Heart left ventricle (tissue), 16 donors: ENCODE measurements around the gene SNX15. TPM values are rescaled to one million over a fixed set of nuclear protein-coding genes. Genes with fewer than 3 reads are reported as not detected.
"Not testable (repeated sequence)": the region's sequence is repeated elsewhere in the genome, so short reads cannot be mapped to it uniquely, and the experiment has no call there.

Experiments used
- ATAC-seq, 4 donors: fragments of 200-7000 bp; cut with Tn5 transposase; one replicate each; pipeline ENCODE4 v1.9.1; 2020 to 2022; ENCODE audit warnings: moderate library complexity in 4 of 4, mild to moderate bottlenecking in 3 of 4, moderate number of reproducible peaks in 1 of 4
- DNase-seq, 5 donors: peaks; one replicate each; pipeline ENCODE4 v3.0.0-alpha.2; 2020
- H3K27ac ChIP-seq, 12 donors: fragments of 200-600 bp; sonication (generic) in 4 of 12; one replicate each; pipeline versions ENCODE4 v1.5.0 to v1.8.0; 2016 to 2022; ENCODE audit warnings: mild to moderate bottlenecking in 2 of 12
- H3K27me3 ChIP-seq, 9 donors: fragments of 200-600 bp; sonication (generic) in 2 of 9; one replicate each; pipeline versions ENCODE4 v1.5.1 to v1.8.0; 2016 to 2022; ENCODE audit warnings: mild to moderate bottlenecking in 3 of 9
- H3K36me3 ChIP-seq, 9 donors: fragments of 200-600 bp; sonication (generic) in 2 of 9; one replicate each; pipeline versions ENCODE4 v1.5.0 to v1.8.0; 2018 to 2022; ENCODE audit warnings: mild to moderate bottlenecking in 2 of 9
- H3K4me1 ChIP-seq, 12 donors: fragments of 200-600 bp; sonication (generic) in 4 of 12; one replicate each; pipeline versions ENCODE4 v1.5.0 to v1.8.0; 2016 to 2022; ENCODE audit warnings: mild to moderate bottlenecking in 3 of 12
- H3K4me3 ChIP-seq, 12 donors: fragments of 200-600 bp; sonication (generic) in 4 of 12; one replicate each; pipeline versions ENCODE4 v1.5.0 to v1.8.0; 2017 to 2022; ENCODE audit warnings: mild to moderate bottlenecking in 9 of 12, moderate library complexity in 4 of 12
- H3K9me3 ChIP-seq, 12 donors: fragments of 200-600 bp; sonication (generic) in 4 of 12; one replicate each; pipeline versions ENCODE4 v1.5.0 to v1.8.0; 2016 to 2022; ENCODE audit warnings: mild to moderate bottlenecking in 1 of 12
- CTCF ChIP-seq, 12 donors: fragments of 200-600 bp; sonication (generic) in 4 of 12; IDR thresholded peaks; one replicate each; pipeline versions ENCODE4 v1.5.0 to v1.8.0; 2018 to 2022; ENCODE audit warnings: antibody characterized with exemption in 12 of 12, mild to moderate bottlenecking in 5 of 12
- POLR2A ChIP-seq, 2 donors: fragments of 450-650 bp; IDR thresholded peaks; one replicate each; pipeline ENCODE4 v1.6.1; 2017; ENCODE audit warnings: antibody characterized with exemption in 2 of 2, mild to moderate bottlenecking in 2 of 2, moderate library complexity in 2 of 2
- whole genome bisulfite sequencing, 4 donors: extraction: QIAGEN DNeasy Blood & Tissue Kit in 2 of 4; methylation state at CpG; one replicate each; pipeline versions ENCODE4 v1.1.5 to v1.1.7; 2013 to 2018; 5-methylcytosine and 5-hydroxymethylcytosine counted together
- intact Hi-C, 10 donors: fragments of 100-400 bp; cut with DNase I; formaldehyde crosslinking; loops; one replicate each; pipeline versions ENCODE4 v1.11.1 to v1.14.2; 2022
- long read RNA-seq, 3 donors: library from polyadenylated mRNA; unstranded; transcript quantifications; one replicate each; pipeline ENCODE4 v2.0.0, GENCODE V29; 2020 to 2021
- polyA plus RNA-seq, 2 donors: library from polyadenylated mRNA; stranded (reverse); fragments of 200-250 nt; gene quantifications; one replicate each; pipeline ENCODE4 v1.2.3, GENCODE V29; 2013
- total RNA-seq, 9 donors: library from RNA; depleted of rRNA in 2 of 9; stranded (reverse); fragments of >200 nt in 2 of 9; fragmentation: NEBNext Ultra II Directional in 3 of 9; extraction: Animal tissue kit (Norgen Biotek cat#: 25700) in 3 of 9; gene quantifications; one replicate each; pipeline versions ENCODE4 v1.1.0 to v1.2.4, GENCODE V29; 2016 to 2023
- donor health status: ischemic (EF 13 %, LVEDD 7.1; RV severe dilation, severe dysfunction).
- donor health status: healthy with polysubstance abuse.
- donor health status: DM: no; HTN: yes; CAD: no.
- donor health status: DM: no; HTN: no; CAD: no.
- donor health status: ischemic (EF 25% LVEDD 6.9; RV normal size, moderate dysfunction).
- donor health status: ischemic (EF 25% LVEDD 5.7; RV mildly dilated, moderate dysfunction).
- donor health status: healthy.
- donor health status: DM: yes; HTN: yes; CAD: no.
- donor health status: ischemic (EF 35%, LVEDD 5.7; RV mildly dilated, moderate dysfunction).
- donor health status: nonischemic (EF 11% LVEDD 7.7; RV severe dilation, severe dysfunction).
- donor health status: DM: yes; HTN: yes; CAD: no.
- donor health status: PGD.
- donor health status: ischemic (EF 29% LVEDD 5.4; RV normal size, mild dysfunction).
- donor health status: nonischemic (EF 23%, LVEDD 6.1; RV moderate dilation, normal function).

SNX15 gene
- total RNA-seq (10 to 100 TPM; 12.7 to 33.0 (median 17.9) TPM), polyA plus RNA-seq (10 to 100 TPM; 14.8 to 29.5 TPM)
- long read RNA-seq, donor 1, transcript SNX15-202 (8 exons, 1,939 nt) = major isoform, 16 of 17 reads
- long read RNA-seq, donor 1, partial matches to known transcripts = 1 of 17 reads
- long read RNA-seq, donor 1, other reads (novel, unspliced or antisense) = 0 of 17 reads
- long read RNA-seq, donor 2, transcript SNX15-202 (8 exons, 1,939 nt) = major isoform, 16 of 20 reads
- long read RNA-seq, donor 2, partial matches to known transcripts = 0 of 20 reads
- long read RNA-seq, donor 2, other reads (novel, unspliced or antisense) = 0 of 20 reads
- long read RNA-seq, donor 3, transcript SNX15-202 (8 exons, 1,939 nt) = major isoform, 16 of 18 reads
- long read RNA-seq, donor 3, partial matches to known transcripts = 1 of 18 reads
- long read RNA-seq, donor 3, other reads (novel, unspliced or antisense) = 1 of 18 reads

GRCh38 chr11:65027213-65028067 lies at the start of gene SNX15:
Gene SNX15 (plus strand): TSS chr11:65027439. CDS start chr11:65027538, 99 bp downstream.
- DNase-seq = peak; percentile 94 to 95 (median 95)
- H3K4me3 ChIP-seq = peak within 1 kb of the TSS; percentile 18 to 74 (median 69)
- H3K4me1 ChIP-seq = peaks cover 0 to 18% (median 10%) of the 10 kb centered on the region in 12 donors
- peak within 1 kb of the TSS; percentile 53 to 96 (median 92) for H3K27ac ChIP-seq
- intact Hi-C loops = loop anchor here in 5 of 10 donors (1.0 to 5.0 kb wide), 6 partner anchors 13 to 110 kb away; partner anchors contain the start of genes ATG2A (in 4 of the 5), ARL2 (in 1 of the 5), CDCA5 (in 1 of the 5) and VPS51 (in 1 of the 5)
- H3K9me3 ChIP-seq = no peaks in the 10 kb centered on the region
- H3K36me3 ChIP-seq = peaks cover 0 to 22% (median 8%) of the 10 kb centered on the region in 9 donors
- TF ChIP-seq POLR2A (IDR thresholded peaks at IDR 0.05) (peak in 1 of 2 donors; percentile 82), CTCF (IDR thresholded peaks at IDR 0.05) (peak; percentile 70 to 92 (median 86))
- H3K27me3 ChIP-seq = no peaks in the 10 kb centered on the region
- ATAC-seq = peak; percentile 96 to 99 (median 98)
- WGBS, 4 donors = 0 to 1% (median 0%) methylated on average over 38 to 51 of the region's 51 CpGs

- 72 to 89% (median 86%) methylated on average over 5 of the region's 5 CpGs for WGBS, 4 donors
- intact Hi-C loops = not testable (repeated sequence)
Measured at GRCh38 chr11:64983339-64983738, 43.9 kb upstream of the SNX15 start.

DNA sequence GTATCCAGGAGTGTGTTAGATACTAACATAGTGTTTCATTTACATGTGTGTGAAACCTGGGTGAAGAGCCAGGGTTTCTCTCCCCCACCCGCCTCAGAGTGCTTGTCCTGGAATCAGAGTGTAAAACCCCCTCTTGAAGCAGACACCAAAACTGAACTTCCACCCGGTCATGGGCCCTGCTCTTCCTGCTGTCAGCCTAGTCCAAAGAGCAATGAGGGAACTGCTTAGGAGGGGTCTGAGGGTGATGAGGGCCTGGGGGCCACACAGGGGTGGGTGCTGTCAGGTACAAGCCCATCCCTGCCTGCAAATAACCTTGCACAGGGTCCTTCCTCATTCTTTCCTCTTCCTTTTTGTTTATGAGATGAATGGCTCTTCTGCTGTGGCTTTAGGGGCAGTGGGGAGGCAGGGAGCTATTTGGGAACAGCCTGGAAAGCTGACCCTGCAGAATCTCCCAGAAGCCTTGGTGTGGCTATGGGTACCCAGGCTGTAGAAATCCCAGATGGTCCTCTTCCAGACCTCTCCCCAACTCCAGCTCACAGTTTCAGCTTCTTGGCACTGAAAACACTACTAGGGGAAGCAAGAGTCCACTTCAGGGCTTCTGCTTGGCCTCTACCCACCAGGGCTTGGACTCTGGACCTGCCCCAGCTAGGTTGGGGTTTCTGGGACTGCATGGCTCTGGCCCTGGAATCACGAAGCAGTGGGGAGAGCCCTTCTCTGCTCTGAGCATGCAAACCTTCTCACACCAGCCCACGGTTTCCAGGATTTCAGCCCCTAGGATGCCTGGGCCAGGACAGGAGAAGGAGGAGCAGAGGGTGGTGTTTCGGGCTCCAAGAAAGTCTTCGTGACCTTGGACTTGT lies 39.0 kb upstream of the SNX15 start:
- Histone ChIP-seq H3K4me1 (peaks cover 0 to 53% (median 21%) of the 10 kb centered on the region in 12 donors), H3K36me3 (peaks cover 0 to 29% (median 0%) of the 10 kb centered on the region in 9 donors), H3K9me3 (no peaks in the 10 kb centered on the region), H3K4me3 (no peak overlapping the region), H3K27me3 (no peaks in the 10 kb centered on the region), H3K27ac (no peak overlapping the region)
- TF ChIP-seq POLR2A (IDR thresholded peaks at IDR 0.05) (no peak), CTCF (IDR thresholded peaks at IDR 0.05) (no peak)
- DNase-seq (no peak), ATAC-seq (no peak)
- intact Hi-C loops = no loop called here
- WGBS, 4 donors = 76 to 86% (median 84%) methylated on average over 5 to 6 of the region's 6 CpGs

More at GRCh38 chr11:64983339-64983738, 43.9 kb upstream of the SNX15 start:
- not testable (repeated sequence) for H3K27me3 ChIP-seq, H3K4me3 ChIP-seq, H3K36me3 ChIP-seq, H3K27ac ChIP-seq, DNase-seq, H3K9me3 ChIP-seq, H3K4me1 ChIP-seq, ATAC-seq

DNA sequence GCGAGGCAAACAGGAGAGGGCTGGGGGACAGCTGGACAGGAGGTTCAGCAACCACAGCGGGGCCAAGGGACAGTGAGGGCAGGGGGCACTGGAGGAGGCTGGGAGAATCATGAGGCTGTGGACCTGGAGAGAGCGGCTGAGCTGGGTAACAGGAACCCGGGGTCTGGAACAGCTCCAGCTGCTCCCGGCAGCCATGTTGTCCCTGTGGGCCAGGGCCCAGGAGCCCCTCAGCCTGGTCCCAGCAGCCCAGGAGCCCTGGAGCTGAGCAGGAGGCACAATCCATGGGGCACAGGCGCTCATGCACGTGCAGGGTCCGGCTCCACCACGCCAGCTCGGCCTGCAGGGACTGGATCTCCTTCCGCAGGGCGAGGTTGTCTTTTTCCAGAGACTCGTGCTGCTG lies 37.8 kb upstream of the SNX15 start:
- peaks cover 0 to 65% (median 21%) of the 10 kb centered on the region in 12 donors for H3K4me1 ChIP-seq
- H3K9me3 ChIP-seq = no peaks in the 10 kb centered on the region
- ATAC-seq (peak in 3 of 4 donors; percentile 29 to 54 (median 31)), DNase-seq (peak in 2 of 5 donors; percentile 25 to 35)
- peak overlapping the region in 9 of 12 donors; percentile 29 to 46 (median 36) for H3K4me3 ChIP-seq
- peaks cover 0 to 40% (median 0%) of the 10 kb centered on the region in 9 donors for H3K36me3 ChIP-seq
- H3K27ac ChIP-seq = peak overlapping the region in 11 of 12 donors; percentile 54 to 85 (median 72)
- TF ChIP-seq POLR2A (IDR thresholded peaks at IDR 0.05) = no peak
- no peak for TF ChIP-seq CTCF (IDR thresholded peaks at IDR 0.05)
- H3K27me3 ChIP-seq = no peaks in the 10 kb centered on the region
- 66 to 82% (median 70%) methylated on average over 12 to 13 of the region's 13 CpGs for WGBS, 4 donors
- intact Hi-C loops = no loop called here
